Superior temporal gyrus (tissue), 1 donor: ENCODE results near the gene SRPK2.
"Not testable (repeated sequence)": the region's sequence is repeated elsewhere in the genome, so short reads cannot be mapped to it uniquely, and the experiment has no call there.

Experiments used
- DNase-seq: peaks from one replicate; pipeline ENCODE4 v3.0.0-alpha.2; 2016; ENCODE audit errors: extremely low spot score

SRPK2 gene

DNA sequence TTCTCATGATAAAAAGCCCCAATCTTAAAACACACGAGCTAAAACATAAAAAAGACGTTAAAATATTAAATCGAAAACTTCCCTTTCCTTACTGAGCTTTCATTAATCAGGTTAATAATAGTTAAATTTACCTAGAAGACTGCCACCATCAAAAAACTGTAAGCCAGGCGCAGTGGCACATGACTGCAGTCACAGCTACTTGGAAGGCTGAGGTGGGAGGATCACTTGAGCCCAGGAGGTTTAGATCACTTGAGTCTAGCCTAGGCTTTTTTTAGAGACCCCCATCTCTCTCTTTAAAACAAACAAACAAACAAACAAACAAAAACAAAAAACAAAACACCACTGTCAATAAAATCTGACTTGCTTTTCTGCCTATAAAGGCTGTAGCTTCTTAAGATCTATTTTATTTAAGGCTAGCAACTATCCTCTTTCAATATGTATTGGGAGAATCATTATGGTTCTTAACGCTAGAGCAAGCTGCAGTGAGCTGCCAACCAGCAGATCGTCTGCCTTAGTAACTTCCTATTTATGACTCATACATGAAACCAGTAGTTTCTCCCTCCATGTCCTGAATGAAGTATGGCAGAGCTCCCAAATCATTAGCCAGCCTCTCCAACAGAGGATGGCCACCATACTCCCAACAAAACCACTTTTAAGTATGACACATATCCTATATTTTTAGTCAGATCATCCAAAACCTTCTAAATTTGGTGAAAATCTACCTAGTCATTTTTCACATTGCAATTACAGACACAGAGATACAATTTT lies 163.7 kb downstream of the SRPK2 start:
- peak; percentile 58 for DNase-seq

DNA sequence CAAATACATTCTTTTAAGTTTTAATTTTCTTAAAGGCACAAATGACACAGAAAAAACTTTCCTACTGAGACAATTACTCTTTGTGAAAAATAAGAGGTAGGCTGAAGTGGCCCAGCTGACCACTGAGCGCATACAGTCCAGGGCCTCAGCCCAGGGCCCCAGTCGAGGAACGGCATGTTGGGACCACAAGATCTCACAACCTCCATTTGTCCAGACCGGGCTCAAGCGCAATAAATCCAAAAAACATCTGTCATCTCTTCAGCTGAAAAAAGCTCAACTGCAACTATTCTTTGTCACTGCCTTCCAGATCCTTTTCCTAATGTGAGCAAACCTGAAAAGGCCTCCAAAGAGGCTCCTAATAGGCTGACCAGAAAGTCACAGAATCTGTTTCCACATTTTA lies 165.8 kb downstream of the SRPK2 start:
- DNase-seq = no peak

DNA sequence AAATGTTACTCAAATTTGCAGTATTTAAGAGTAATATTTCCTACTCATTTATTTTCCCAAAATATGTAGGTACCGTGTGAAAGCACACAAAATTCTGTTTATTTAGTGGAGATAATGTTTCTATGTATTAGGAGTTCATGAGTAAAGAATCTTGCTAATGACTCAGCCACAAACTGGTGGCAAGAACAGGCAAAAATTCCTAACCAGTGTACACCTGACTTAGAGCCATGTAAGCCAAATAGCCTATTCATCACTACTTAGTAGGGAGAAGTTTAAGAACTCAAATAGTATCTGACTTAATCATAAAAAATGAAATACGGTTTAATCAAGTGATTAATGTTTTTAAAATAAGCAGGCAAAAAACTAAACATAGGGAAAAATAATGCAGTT lies 169.0 kb downstream of the SRPK2 start:
- DNase-seq = no peak

DNA sequence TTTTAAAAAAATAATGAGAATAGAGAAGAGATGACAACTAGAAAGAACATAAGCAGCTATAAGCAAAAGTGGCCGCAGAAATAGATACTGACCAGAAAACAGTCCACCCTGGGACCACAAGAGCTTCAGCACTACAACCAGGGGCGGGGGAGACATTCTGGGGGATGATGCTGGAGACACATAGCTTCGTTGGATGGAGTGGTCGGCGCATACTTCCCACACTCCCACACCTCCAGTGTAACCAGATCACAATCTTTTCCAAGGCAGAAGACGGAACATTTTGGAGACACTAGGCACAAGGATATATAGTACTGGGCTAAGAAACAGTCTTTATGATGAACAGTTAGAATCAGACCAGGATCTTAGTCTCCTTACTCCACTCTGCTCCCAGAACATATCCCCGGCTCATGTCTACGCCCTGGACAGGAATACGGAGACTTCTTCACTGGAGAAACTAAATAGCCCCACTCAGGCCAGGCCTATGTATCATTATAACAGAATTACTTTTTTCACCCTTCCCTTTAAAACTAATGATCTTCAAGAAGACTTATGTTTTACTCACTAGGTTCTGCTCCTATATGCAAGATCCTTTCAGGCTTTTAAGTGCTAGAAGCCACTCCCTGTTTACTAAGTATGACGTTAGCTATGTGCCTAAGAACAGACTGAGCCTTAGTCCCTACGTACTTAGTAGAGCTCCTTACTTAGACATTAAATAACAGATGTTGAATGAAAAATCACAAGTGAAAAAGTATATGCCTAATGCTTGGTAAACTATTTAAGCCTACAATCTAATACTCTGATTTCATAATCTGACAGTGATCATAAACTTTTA lies 169.6 kb downstream of the SRPK2 start:
- DNase-seq = no peak

DNA sequence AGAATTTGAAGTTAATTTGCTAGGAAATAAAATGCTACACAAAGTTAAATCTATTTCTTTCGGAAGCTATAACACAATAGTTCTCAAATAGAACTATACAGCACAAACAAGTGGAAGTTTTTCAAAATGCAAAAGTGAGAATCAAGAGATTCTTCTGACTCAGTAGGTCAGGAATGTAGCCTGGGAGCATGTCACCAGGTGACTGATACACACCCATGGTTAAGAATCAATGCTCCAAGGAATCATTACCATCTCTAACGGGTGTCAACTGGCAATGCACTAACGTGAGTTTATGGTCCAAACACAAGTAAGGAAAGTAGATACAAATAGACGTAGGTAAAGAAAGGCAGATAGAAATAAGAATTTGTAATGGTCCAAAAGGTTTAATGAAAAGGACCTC lies 170.5 kb downstream of the SRPK2 start:
- no peak for DNase-seq

DNA sequence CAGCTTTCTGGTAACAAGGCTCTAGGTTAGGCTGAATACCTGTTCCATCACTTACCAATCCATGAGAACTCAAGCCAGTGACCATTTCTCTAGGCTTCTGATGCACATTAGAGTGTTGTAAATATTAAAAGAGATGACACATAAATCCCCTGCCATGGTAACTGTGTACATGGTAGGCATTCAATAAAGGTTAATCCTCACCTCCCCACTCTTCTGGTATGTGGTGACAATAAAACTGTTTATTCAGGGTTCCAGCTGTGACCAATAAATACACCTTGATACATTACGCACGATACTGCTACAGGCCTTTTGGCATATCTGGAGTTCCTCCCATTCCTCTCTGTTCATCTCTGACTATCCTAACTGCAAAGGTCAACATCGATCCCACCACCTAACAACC lies 171.9 kb downstream of the SRPK2 start:
- no peak for DNase-seq

DNA sequence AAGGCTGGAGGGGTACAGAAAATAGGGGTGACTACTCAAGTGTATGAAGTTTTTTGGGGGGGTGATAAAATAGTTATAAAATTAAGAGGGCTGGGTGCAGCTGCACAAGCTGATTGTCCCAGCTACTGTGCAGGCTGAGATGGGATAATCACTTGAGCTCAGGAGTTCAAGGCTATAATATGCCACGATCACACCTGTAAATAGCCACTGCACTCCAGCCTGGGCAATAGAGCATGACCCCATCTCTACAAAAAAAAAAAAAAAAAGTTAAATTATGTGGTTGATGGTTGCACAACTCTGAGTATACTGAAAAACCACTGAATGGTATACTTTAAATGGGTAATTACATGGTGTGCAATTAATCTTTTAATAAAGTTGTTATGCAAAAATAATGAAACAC lies 172.9 kb downstream of the SRPK2 start:
- no peak for DNase-seq

DNA sequence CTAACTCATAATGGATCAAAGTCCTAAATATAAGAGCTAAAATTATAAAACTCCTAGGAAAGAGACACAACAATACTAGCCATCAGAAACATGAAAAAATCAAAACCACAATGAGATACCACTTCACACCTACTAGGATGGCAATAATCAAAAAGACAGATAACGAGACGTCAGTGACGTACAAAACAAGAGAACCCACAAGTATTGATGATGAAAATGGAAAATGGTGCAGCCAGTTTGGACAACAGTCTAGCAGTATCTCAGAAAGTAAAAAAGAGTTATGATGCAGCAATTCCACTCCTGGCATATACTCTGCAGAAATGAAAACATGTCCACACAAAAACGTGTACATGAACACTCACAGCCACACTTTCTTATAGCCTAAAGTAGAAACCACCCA lies 173.5 kb downstream of the SRPK2 start:
- no peak for DNase-seq

DNA sequence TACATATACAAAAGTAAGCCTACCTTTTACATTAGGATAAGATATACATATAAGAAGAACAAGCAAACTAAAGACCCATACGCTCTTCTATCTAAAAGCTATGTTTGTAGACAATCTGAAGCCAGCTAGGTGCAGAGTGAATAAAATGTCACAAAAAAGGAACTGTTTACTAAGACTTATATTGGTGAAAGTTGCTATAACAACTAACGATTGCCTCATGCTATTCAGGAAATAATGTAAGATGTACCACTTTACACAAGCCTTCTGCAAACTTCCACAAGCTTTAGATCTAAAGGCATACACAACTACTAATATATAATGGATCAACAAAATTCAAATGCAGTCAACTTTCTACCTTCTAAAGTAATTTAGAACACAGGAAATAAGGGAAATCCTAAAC lies 175.1 kb downstream of the SRPK2 start:
- DNase-seq = no peak

DNA sequence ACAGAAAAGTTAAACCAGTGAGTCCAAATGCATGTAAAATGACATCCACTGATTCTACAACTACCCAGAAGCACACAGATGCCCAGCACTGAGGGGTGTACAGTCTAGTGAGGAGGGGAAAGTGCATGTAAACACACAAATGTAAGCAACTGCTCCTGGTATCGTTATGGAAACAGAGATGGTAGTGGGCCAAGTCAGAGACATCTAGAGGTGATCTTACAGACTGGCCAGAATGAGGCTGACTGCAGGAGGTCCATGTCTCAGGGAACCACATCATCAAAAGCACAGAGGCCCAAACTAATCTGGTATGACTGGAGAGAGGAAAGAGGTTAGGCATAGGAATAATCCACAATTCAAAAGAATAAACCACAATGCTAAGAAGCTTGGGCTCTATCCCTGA lies 176.5 kb downstream of the SRPK2 start:
- no peak for DNase-seq

DNA sequence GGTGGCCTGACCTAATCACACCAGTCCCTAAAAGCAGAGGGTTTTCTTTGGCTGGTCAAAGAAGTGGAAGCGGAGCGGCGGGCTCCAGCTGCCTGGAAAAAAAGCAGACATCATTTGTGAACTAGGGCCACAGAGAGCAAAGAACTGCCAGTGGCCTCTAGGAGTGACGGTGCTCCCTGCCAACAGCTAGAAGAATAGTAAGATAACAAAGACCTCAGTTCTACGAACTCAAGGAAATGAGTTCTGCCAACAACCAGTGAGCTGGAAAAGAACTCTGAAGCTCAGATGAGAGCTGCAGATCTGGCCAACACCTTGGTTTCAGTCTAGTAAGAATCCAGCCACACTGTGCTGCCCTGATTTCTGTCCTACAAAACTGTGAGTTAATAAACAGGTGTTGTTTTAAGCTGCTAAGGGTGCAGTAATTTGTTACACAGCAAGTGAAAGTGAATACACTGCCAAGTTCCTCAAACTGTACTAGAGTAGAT lies 178.0 kb downstream of the SRPK2 start:
- DNase-seq = peak; percentile 48

DNA sequence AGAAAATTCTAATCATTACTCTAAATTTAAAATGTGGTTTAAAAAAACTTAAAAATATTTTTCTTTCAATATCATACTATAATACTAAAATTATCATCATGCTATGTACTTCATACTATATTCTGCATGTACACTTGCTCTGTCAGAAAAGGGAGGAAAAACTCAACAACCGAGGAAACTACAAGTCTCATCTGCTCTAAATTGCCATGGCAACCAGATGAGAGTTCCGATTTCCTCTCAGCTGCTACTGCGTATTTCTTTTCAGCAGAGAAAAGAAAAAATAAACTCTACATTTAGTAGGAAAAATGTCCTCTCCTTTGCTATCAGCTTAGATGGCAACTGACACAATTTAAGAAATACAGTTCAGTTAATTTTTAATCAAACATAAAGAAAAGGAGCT lies 178.9 kb downstream of the SRPK2 start:
- DNase-seq = peak; percentile 68

DNA sequence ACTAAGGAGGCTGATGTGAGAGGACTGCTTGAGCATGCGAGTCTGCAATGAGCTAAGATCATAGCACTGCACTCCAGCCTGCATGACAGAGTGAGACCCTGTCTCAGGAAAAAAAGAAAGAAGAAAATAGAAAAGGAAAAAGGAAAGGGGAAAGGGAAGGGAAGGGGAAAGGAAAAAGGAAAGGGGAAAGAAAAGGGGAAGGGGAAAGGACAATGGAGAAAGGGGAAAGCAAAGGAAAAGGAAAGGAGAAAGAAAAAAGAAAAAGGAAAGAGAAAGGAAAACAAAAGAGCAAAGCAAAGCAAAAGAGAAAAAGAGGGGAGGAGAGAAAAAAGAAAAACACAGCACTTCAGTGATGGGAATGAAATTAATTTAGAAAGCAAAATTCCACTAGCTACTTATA lies 179.3 kb downstream of the SRPK2 start:
- no peak for DNase-seq

DNA sequence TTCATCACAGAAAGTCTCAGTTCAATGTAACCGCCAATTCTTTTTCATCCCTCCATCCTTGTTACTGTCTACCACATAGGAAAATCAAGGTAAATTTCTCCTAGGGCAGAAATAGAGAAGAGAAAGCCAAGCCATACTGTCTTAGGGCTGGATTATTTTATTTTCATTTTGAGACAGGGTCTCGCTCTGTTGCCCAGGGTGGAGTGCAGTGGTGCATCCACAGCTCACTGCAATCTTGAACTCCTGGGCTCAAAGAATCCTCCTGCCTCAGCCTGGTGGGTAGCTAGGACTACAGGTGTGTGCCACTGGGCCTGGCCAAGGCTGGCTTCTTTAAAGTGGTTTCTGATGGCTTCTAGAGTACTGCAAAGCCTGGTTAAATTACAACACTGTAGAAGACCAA lies 181.7 kb downstream of the SRPK2 start:
- DNase-seq = no peak

DNA sequence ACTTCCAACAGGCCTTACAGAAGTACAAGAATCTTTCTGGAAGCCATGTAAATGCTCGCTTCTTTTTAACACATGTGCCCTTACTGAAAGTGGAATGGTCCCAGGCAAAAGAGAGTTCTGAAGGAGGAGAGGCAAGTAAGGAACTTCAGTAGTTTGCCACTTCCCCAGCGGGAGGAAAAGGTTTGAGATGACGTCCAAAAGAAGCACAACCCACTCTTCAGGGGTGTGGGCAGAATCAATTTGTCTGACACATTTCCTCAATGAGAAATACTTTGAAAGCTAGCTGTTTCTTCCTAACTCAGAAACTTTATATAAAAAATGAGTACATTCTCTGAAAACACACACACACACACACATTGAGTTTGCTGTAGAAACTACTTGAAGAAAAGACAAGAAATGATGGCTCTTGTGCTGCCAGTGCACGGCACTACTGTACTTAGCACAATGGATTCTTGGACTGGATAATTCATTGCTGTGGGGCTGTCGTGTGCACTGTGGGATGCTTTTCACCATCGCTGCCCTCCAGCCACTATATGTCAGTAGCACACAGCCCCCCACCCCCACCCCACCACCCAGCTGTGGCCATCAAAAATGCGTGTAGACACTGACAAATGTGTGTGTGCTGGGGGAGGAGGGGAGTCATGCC lies 183.0 kb downstream of the SRPK2 start:
- no peak for DNase-seq

DNA sequence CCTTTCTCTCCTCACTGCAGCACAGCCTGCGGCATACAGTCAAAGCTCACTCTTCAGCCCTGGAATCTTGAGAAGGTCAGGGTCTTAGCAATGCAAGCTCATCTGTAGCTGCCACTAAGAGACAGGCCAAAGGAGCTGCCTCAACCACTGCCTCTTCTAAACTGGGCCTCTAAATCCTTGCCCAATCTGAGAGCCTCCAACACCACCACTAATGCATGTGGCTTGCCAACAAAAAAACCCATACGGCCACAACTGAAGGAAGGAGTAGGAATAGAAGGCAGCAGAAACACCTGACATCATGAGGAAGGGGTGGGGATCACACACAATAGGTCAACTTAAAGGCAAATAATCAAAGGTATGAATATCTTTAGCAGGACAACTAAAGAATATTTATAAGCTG lies 183.8 kb downstream of the SRPK2 start:
- no peak for DNase-seq

DNA sequence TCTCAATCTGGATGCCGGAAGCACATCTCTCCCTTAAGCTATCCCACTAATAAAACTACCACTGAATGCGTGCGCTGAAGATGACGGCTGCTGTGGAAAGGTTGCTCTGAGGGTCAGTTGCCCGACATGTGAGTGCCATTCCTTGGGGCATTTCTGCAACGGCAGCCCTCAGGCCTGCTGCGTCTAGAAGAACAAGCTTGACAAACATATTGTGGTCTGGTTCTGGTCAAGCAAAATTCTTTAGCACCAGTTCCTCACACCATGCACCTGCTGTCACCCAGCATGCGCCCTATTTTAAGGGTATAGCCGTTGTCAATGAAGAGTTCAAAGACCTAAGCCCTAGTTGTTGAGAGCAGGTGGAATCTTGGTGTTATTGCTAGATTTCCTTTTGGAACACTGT lies 184.2 kb downstream of the SRPK2 start:
- no peak for DNase-seq

DNA sequence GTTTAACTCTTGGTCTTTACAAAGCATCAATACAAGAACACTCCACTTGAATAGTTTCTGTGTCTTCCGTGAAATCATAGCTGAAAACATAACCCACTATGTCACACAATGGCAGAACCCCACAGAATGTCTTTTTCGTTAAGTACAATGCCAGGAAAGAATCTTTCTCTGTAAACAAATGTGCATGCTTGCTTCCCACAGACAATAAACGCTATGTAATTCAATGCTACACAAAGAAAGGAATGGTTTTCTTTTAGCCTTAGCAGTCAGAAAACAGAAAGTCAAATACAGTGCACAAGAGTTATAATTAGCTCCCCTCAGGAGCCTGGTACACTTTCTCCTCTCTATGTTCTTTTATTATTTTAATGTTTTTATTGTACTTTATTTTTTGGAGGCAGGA lies 186.1 kb downstream of the SRPK2 start:
- DNase-seq = peak; percentile 87

DNA sequence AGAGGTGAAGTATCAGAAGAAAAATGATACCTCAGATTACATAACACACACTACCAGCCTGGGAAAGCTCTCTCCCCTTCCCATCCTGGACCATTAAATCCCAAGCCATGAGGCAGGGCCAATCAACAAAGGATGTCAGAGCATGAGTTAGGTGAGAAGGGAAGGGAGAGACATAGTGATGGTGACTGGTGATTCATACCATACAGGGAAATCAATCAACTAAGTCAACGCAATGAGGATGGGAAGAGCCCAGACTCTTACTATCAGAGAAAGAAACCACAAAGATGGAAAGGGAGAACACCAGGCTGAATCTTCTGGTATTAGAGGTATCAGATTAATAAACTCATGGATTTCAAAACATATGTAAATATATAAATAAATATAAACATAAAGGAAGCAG lies 189.3 kb downstream of the SRPK2 start:
- no peak for DNase-seq

DNA sequence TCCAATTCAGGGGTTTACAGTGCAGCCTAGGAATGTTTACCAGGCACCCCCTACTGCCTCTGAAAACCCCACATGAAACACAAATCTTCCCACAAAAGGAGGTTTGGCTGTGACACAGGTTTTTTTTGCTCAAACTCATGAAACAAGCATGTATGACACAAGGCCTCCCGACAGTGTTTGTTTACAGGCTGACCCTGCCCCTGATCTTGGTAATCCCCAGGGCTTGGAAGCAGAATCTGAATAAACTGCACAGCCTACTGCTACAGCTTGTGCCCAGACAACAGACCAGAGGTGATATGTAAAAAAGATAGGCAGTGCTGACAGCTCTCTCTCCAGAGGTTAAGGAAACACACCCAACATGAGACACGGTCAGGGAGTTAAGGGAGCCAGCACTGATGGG lies 190.5 kb downstream of the SRPK2 start:
- DNase-seq = no peak

DNA sequence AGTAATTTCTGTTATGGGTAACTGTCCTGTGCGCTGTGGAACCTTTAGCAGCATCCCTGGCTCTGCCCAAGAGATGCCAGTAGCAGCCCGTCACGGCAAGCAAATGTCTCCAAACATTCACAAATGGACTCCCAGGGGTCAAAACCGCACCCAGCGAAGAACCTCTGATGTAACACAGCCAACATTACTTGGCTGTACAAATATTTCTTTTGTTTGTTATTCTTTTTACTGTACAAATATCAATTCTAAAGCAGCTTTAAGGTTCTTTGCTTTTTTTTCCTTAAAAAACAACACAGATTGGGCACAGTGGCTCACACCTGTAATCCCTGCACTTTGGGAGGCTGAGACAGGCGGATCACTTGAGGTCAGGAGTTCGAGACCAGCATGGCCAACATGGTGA lies 192.2 kb downstream of the SRPK2 start:
- DNase-seq = no peak

DNA sequence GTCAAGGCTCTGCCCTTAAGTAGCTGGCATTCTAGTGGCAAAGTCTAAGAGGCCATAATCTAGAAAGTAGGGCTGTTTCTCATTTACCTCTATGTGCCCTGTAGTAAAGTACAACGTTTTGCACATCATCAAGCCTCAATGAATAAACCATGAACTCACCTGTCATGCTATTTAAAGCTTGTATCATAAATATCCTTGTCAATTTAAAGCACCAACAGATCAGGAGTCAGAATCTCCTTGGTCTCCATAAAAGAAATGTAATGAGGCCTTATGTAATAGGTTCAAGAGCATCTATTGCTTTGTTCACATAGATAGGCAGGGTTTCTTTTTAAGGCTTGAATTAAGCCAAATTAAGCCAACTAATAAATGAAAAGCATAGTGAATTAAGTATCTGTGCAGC lies 192.8 kb downstream of the SRPK2 start:
- no peak for DNase-seq

DNA sequence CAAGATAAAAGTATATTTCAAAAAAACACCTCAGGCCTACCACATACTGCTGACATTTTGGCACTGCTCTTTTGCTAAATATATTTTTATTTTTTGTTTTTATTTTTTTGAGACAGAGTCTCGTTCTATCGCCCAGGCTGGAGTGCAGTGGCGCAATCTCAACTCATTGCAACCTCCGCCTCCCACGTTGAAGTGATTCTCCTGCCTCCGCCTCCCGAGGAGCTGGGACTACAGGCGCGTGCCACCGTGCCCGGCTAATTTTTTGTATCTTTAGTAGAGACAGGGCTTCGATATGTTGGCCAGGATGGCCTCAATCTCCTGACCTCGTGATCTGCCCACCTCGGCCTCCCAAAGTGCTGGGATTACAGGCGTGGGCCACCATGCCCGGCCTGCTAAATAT lies 193.8 kb downstream of the SRPK2 start:
- not testable (repeated sequence) for DNase-seq
